Stimulated activated CD8-positive, alpha-beta memory T cell treated with anti-CD3 and anti-CD28 coated beads, Interleukin-4, amount 100 ng/mL, for 24 hours (primary cell): Measurements from ENCODE around the gene PRRC2A.
A peak's percentile ranks its signal among the peaks of the same experiment; 100 is the strongest.

Experiments used
- DNase-seq: peaks from one replicate; pipeline ENCODE4 v3.0.0-alpha.2; 2020; ENCODE audit warnings: low read depth

The PRRC2A gene

GRCh38 chr6:31652925-31653724 lies 32.6 kb downstream of the PRRC2A start:
- DNase-seq, result peak; percentile 77

- DNase-seq, result no peak
Measured at GRCh38 chr6:31654574-31655348, 34.2 kb downstream of the PRRC2A start.

- DNase-seq, result no peak
Measured at GRCh38 chr6:31655349-31656237, 35.1 kb downstream of the PRRC2A start, which contains the start of gene APOM. TSS of gene APOM (plus strand) at chr6:31655894. CDS start at chr6:31655967, 73 bp downstream.

GRCh38 chr6:31657406-31658157 lies 37.1 kb downstream of the PRRC2A start:
- DNase-seq, result no peak

- DNase-seq, result no peak
Measured at GRCh38 chr6:31658158-31658688, 37.7 kb downstream of the PRRC2A start.

- no peak for DNase-seq
Measured at GRCh38 chr6:31658983-31659648, 38.6 kb downstream of the PRRC2A start.

GRCh38 chr6:31659649-31660380 lies 39.3 kb downstream of the PRRC2A start:
- DNase-seq, result no peak

GRCh38 chr6:31660381-31661261 lies 40.1 kb downstream of the PRRC2A start, which contains the start of gene C6orf47:
TSS of gene C6orf47 (minus strand) at chr6:31660778. CDS start at chr6:31659947, 831 bp downstream.
- DNase-seq, result peak; percentile 68

GRCh38 chr6:31661262-31662123 lies 41.0 kb downstream of the PRRC2A start:
- no peak for DNase-seq

GRCh38 chr6:31662124-31662723 lies 41.7 kb downstream of the PRRC2A start:
- no peak for DNase-seq

- no peak for DNase-seq
Measured at GRCh38 chr6:31663126-31663960, 42.8 kb downstream of the PRRC2A start.

GRCh38 chr6:31663961-31664789 lies 43.7 kb downstream of the PRRC2A start:
- DNase-seq, result no peak

GRCh38 chr6:31664790-31665500 lies 44.4 kb downstream of the PRRC2A start, which contains the start of gene GPANK1:
TSS of gene GPANK1 (minus strand) at chr6:31664997. CDS start at chr6:31664478, 519 bp downstream.
- DNase-seq, result peak; percentile 87

GRCh38 chr6:31665501-31666336 lies 45.2 kb downstream of the PRRC2A start, which contains the start of gene CSNK2B:
TSS of gene CSNK2B (plus strand) at chr6:31666080. CDS start at chr6:31666832, 752 bp downstream.
- DNase-seq, result peak; percentile 97
